ENCODE results near the gene RAB35.

DNA sequence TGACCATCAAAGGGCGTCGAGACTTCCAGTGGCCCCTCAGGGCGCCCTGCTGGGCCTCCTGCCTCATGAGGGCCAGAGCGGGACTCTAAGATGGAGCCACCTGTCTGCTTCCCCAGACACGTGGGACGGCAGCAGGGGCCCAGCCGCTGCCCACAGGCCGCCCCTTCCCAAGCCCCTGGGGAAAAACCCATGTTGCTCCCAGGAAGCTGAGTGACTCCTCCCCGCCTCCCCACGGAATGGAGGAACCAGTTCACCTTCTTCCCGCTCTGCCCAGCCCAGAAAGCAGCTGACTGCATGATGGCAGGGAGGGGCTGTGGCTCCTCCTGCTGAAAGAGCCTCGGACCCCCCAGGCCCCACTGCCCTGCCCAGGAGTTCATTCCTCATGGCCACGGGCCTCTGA is 14.9 kb downstream of the RAB35 start:
- TF ChIP-seq, protein P1, sequence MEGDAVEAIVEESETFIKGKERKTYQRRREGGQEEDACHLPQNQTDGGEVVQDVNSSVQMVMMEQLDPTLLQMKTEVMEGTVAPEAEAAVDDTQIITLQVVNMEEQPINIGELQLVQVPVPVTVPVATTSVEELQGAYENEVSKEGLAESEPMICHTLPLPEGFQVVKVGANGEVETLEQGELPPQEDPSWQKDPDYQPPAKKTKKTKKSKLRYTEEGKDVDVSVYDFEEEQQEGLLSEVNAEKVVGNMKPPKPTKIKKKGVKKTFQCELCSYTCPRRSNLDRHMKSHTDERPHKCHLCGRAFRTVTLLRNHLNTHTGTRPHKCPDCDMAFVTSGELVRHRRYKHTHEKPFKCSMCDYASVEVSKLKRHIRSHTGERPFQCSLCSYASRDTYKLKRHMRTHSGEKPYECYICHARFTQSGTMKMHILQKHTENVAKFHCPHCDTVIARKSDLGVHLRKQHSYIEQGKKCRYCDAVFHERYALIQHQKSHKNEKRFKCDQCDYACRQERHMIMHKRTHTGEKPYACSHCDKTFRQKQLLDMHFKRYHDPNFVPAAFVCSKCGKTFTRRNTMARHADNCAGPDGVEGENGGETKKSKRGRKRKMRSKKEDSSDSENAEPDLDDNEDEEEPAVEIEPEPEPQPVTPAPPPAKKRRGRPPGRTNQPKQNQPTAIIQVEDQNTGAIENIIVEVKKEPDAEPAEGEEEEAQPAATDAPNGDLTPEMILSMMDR (conservative IDR thresholded peaks at IDR 0.05; ENCODE audit: low read depth in 2 of 2), result no peak
- no peak for TF ChIP-seq EZH2phosphoT487 (IDR thresholded peaks at IDR 0.05; ENCODE audit: unreplicated experiment)
- TF ChIP-seq EZH2 (IDR thresholded peaks at IDR 0.05; ENCODE audit: low read depth, unreplicated experiment), result no peak
- no peak for TF ChIP-seq ZNF331 (CRISPR knock-in tag; IDR thresholded peaks at IDR 0.05; ENCODE audit: low read depth)
- no peak for TF ChIP-seq CREB1 (CRISPR knock-in tag; IDR thresholded peaks at IDR 0.05; ENCODE audit: low read depth)
- no peak for TF ChIP-seq STAT1 (IDR thresholded peaks at IDR 0.05; ENCODE audit: unreplicated experiment)
- TF ChIP-seq POLR2AphosphoS5 (IDR thresholded peaks at IDR 0.05; ENCODE audit: low read depth), result no peak
- no peak for TF ChIP-seq NANOG (IDR thresholded peaks at IDR 0.05; ENCODE audit: borderline replicate concordance)
- TF ChIP-seq, protein P2, sequence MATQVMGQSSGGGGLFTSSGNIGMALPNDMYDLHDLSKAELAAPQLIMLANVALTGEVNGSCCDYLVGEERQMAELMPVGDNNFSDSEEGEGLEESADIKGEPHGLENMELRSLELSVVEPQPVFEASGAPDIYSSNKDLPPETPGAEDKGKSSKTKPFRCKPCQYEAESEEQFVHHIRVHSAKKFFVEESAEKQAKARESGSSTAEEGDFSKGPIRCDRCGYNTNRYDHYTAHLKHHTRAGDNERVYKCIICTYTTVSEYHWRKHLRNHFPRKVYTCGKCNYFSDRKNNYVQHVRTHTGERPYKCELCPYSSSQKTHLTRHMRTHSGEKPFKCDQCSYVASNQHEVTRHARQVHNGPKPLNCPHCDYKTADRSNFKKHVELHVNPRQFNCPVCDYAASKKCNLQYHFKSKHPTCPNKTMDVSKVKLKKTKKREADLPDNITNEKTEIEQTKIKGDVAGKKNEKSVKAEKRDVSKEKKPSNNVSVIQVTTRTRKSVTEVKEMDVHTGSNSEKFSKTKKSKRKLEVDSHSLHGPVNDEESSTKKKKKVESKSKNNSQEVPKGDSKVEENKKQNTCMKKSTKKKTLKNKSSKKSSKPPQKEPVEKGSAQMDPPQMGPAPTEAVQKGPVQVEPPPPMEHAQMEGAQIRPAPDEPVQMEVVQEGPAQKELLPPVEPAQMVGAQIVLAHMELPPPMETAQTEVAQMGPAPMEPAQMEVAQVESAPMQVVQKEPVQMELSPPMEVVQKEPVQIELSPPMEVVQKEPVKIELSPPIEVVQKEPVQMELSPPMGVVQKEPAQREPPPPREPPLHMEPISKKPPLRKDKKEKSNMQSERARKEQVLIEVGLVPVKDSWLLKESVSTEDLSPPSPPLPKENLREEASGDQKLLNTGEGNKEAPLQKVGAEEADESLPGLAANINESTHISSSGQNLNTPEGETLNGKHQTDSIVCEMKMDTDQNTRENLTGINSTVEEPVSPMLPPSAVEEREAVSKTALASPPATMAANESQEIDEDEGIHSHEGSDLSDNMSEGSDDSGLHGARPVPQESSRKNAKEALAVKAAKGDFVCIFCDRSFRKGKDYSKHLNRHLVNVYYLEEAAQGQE (IDR thresholded peaks at IDR 0.05; ENCODE audit: unreplicated experiment), result no peak
- TF ChIP-seq JUNB (IDR thresholded peaks at IDR 0.05; ENCODE audit: unreplicated experiment), result no peak

Measured in GM23338 (cell line).